Activated CD4-positive, alpha-beta memory T cell treated with anti-CD3 and anti-CD28 coated beads, Interleukin-2, amount 10 ng/mL, durations not matched to agents 7 days and 5 days (primary cell): Measurements from ENCODE around the gene MKLN1. TPM values are rescaled to one million over a fixed set of nuclear protein-coding genes. Genes with fewer than 3 reads are reported as not detected.

Experiments used
- CTCF ChIA-PET: fragments of 350-600 bp; sonication (Branson Sonifier 250); formaldehyde crosslinking; loops from one replicate; lab custom pipeline; 2021; ENCODE audit warnings: antibody characterized with exemption, inconsistent platforms; lab: Charles Lee
- POLR2A ChIA-PET: fragments of 350-600 bp; sonication (Branson Sonifier 250); formaldehyde crosslinking; loops from one replicate; lab custom pipeline; 2021; ENCODE audit warnings: antibody characterized with exemption; lab: Charles Lee
- DNase-seq: peaks from one replicate; pipeline ENCODE4 v3.0.0-alpha.2; 2020
- H3K27ac Mint-ChIP-seq: one replicate; pipeline ENCODE4 v1.8.0; 2021; ENCODE audit warnings: mild to moderate bottlenecking, mixed read lengths
- H3K27me3 Mint-ChIP-seq: one replicate; pipeline ENCODE4 v1.8.0; 2021; ENCODE audit warnings: mixed read lengths
- H3K36me3 Mint-ChIP-seq: one replicate; pipeline ENCODE4 v1.8.0; 2021; ENCODE audit warnings: low read depth, mixed read lengths
- H3K4me1 Mint-ChIP-seq: one replicate; pipeline ENCODE4 v1.8.0; 2021; ENCODE audit warnings: mixed read lengths
- H3K4me3 Mint-ChIP-seq: one replicate; pipeline ENCODE4 v1.8.0; 2021; ENCODE audit warnings: mild to moderate bottlenecking, mixed read lengths
- H3K9me3 Mint-ChIP-seq: one replicate; pipeline ENCODE4 v1.8.0; 2021; ENCODE audit warnings: mixed read lengths
- total RNA-seq, 2 experiments: library from RNA; stranded (reverse); gene quantifications; one replicate each; pipeline ENCODE4 v1.2.3, GENCODE V29; 2021

MKLN1 gene
- 10 to 100 TPM; 35.9 to 37.3 TPM for total RNA-seq

GRCh38 chr7:131327626-131328376, at the start of gene MKLN1:
Gene MKLN1 (plus strand): TSS chr7:131327876. CDS start chr7:131327900, 24 bp downstream.
- CTCF ChIA-PET, result interaction anchor here (0.5 to 2.1 kb wide), 8 partner anchors 9 to 284 kb away, joined by 3 to 11 read pairs (median 3); no protein-coding TSS in a partner anchor
- H3K27me3 Mint-ChIP-seq, result no peaks in the 10 kb centered on the region
- peak within 1 kb of the TSS; percentile 79 for H3K27ac Mint-ChIP-seq
- peak within 1 kb of the TSS; percentile 95 for H3K4me3 Mint-ChIP-seq
- H3K4me1 Mint-ChIP-seq, result peaks cover 53% of the 10 kb centered on the region
- H3K9me3 Mint-ChIP-seq, result no peaks in the 10 kb centered on the region
- POLR2A ChIA-PET, result interaction anchor here (0.8 to 6.4 kb wide), 20 partner anchors 8 to 325 kb away, joined by 3 to 74 read pairs (median 5); no protein-coding TSS in a partner anchor
- peaks cover 10% of the 10 kb centered on the region for H3K36me3 Mint-ChIP-seq
- peak; percentile 89 for DNase-seq

- POLR2A ChIA-PET, result no interaction called here
Measured at GRCh38 chr7:131279044-131279443, 48.6 kb upstream of the MKLN1 start.

GRCh38 chr7:131281266-131282048, 46.2 kb upstream of the MKLN1 start:
- H3K4me3 Mint-ChIP-seq, result no peak overlapping the region
- H3K4me1 Mint-ChIP-seq, result no peaks in the 10 kb centered on the region
- peaks cover 10% of the 10 kb centered on the region for H3K9me3 Mint-ChIP-seq
- ChIA-PET POLR2A (no interaction called here), CTCF (interaction anchor here (1.1 kb wide), 1 partner anchor 194 kb away, joined by 4 read pairs; no protein-coding TSS in a partner anchor)
- H3K36me3 Mint-ChIP-seq, result no peaks in the 10 kb centered on the region
- no peaks in the 10 kb centered on the region for H3K27me3 Mint-ChIP-seq
- H3K27ac Mint-ChIP-seq, result no peak overlapping the region
- no peak for DNase-seq

More at GRCh38 chr7:131279044-131279443, 48.6 kb upstream of the MKLN1 start:
- Mint-ChIP-seq H3K36me3 (no peaks in the 10 kb centered on the region), H3K27me3 (no peaks in the 10 kb centered on the region), H3K27ac (no peak overlapping the region), H3K4me3 (no peak overlapping the region), H3K4me1 (no peaks in the 10 kb centered on the region), H3K9me3 (peaks cover 10% of the 10 kb centered on the region)
- DNase-seq, result no peak
- CTCF ChIA-PET, result no interaction called here

GRCh38 chr7:131284702-131285419, 42.8 kb upstream of the MKLN1 start:
- H3K27me3 Mint-ChIP-seq, result no peaks in the 10 kb centered on the region
- no peaks in the 10 kb centered on the region for H3K4me1 Mint-ChIP-seq
- H3K4me3 Mint-ChIP-seq, result no peak overlapping the region
- peaks cover 8% of the 10 kb centered on the region for H3K36me3 Mint-ChIP-seq
- ChIA-PET CTCF (interaction anchor here (1.2 kb wide), 1 partner anchor 18 kb away, joined by 3 read pairs; no protein-coding TSS in a partner anchor), POLR2A (no interaction called here)
- H3K27ac Mint-ChIP-seq, result no peak overlapping the region
- no peak for DNase-seq
- peaks cover 19% of the 10 kb centered on the region for H3K9me3 Mint-ChIP-seq

GRCh38 chr7:131285556-131285955, 42.1 kb upstream of the MKLN1 start:
- CTCF ChIA-PET, result interaction anchor here (1.2 to 1.5 kb wide), 2 partner anchors 10 to 17 kb away, joined by 3 read pairs; no protein-coding TSS in a partner anchor

GRCh38 chr7:131288450-131288849, 39.2 kb upstream of the MKLN1 start:
- POLR2A ChIA-PET, result no interaction called here
- no peak for DNase-seq
- H3K4me1 Mint-ChIP-seq, result no peaks in the 10 kb centered on the region
- no peak overlapping the region for H3K27ac Mint-ChIP-seq
- H3K9me3 Mint-ChIP-seq, result peaks cover 11% of the 10 kb centered on the region
- peaks cover 8% of the 10 kb centered on the region for H3K36me3 Mint-ChIP-seq
- CTCF ChIA-PET, result no interaction called here
- H3K27me3 Mint-ChIP-seq, result no peaks in the 10 kb centered on the region
- H3K4me3 Mint-ChIP-seq, result no peak overlapping the region

More at GRCh38 chr7:131285556-131285955, 42.1 kb upstream of the MKLN1 start:
- no peak overlapping the region for H3K27ac Mint-ChIP-seq
- no peak for DNase-seq
- no peak overlapping the region for H3K4me3 Mint-ChIP-seq
- H3K4me1 Mint-ChIP-seq, result no peaks in the 10 kb centered on the region
- H3K9me3 Mint-ChIP-seq, result peaks cover 14% of the 10 kb centered on the region
- POLR2A ChIA-PET, result no interaction called here
- peaks cover 8% of the 10 kb centered on the region for H3K36me3 Mint-ChIP-seq
- no peaks in the 10 kb centered on the region for H3K27me3 Mint-ChIP-seq

GRCh38 chr7:131289051-131289450, 38.6 kb upstream of the MKLN1 start:
- CTCF ChIA-PET, result no interaction called here

GRCh38 chr7:131292141-131292905, 35.4 kb upstream of the MKLN1 start:
- Mint-ChIP-seq H3K4me1 (no peaks in the 10 kb centered on the region), H3K27me3 (peaks cover 3% of the 10 kb centered on the region), H3K4me3 (no peak overlapping the region), H3K27ac (no peak overlapping the region), H3K9me3 (peaks cover 11% of the 10 kb centered on the region), H3K36me3 (peaks cover 8% of the 10 kb centered on the region)
- POLR2A ChIA-PET, result no interaction called here
- no peak for DNase-seq
- CTCF ChIA-PET, result interaction anchor here (1.3 kb wide), 1 partner anchor 13 kb away, joined by 3 read pairs; no protein-coding TSS in a partner anchor

More at GRCh38 chr7:131289051-131289450, 38.6 kb upstream of the MKLN1 start:
- H3K27me3 Mint-ChIP-seq, result no peaks in the 10 kb centered on the region
- no peak overlapping the region for H3K27ac Mint-ChIP-seq
- POLR2A ChIA-PET, result no interaction called here
- H3K4me1 Mint-ChIP-seq, result no peaks in the 10 kb centered on the region
- peaks cover 8% of the 10 kb centered on the region for H3K36me3 Mint-ChIP-seq
- no peak for DNase-seq
- H3K4me3 Mint-ChIP-seq, result no peak overlapping the region
- H3K9me3 Mint-ChIP-seq, result peaks cover 11% of the 10 kb centered on the region

GRCh38 chr7:131293018-131293417, 34.7 kb upstream of the MKLN1 start:
- no peak overlapping the region for H3K4me3 Mint-ChIP-seq
- ChIA-PET CTCF (interaction anchor here (1.3 kb wide), 1 partner anchor 12 kb away, joined by 3 read pairs; no protein-coding TSS in a partner anchor), POLR2A (no interaction called here)
- peaks cover 5% of the 10 kb centered on the region for H3K36me3 Mint-ChIP-seq
- peaks cover 6% of the 10 kb centered on the region for H3K9me3 Mint-ChIP-seq
- no peak for DNase-seq
- H3K27me3 Mint-ChIP-seq, result peaks cover 3% of the 10 kb centered on the region
- H3K27ac Mint-ChIP-seq, result no peak overlapping the region
- H3K4me1 Mint-ChIP-seq, result no peaks in the 10 kb centered on the region

GRCh38 chr7:131294553-131294952, 33.1 kb upstream of the MKLN1 start:
- Mint-ChIP-seq H3K36me3 (no peaks in the 10 kb centered on the region), H3K9me3 (no peaks in the 10 kb centered on the region), H3K27me3 (peaks cover 3% of the 10 kb centered on the region), H3K4me3 (no peak overlapping the region), H3K27ac (no peak overlapping the region), H3K4me1 (no peaks in the 10 kb centered on the region)
- no peak for DNase-seq
- CTCF ChIA-PET, result no interaction called here
- POLR2A ChIA-PET, result interaction anchor here (0.6 kb wide), 1 partner anchor 10 kb away, joined by 3 read pairs; no protein-coding TSS in a partner anchor

GRCh38 chr7:131298608-131298992, 29.1 kb upstream of the MKLN1 start:
- ChIA-PET POLR2A (no interaction called here), CTCF (no interaction called here)
- no peaks in the 10 kb centered on the region for H3K9me3 Mint-ChIP-seq
- DNase-seq, result no peak
- H3K27ac Mint-ChIP-seq, result no peak overlapping the region
- no peaks in the 10 kb centered on the region for H3K36me3 Mint-ChIP-seq
- H3K4me3 Mint-ChIP-seq, result no peak overlapping the region
- H3K27me3 Mint-ChIP-seq, result peaks cover 9% of the 10 kb centered on the region
- no peaks in the 10 kb centered on the region for H3K4me1 Mint-ChIP-seq

- H3K4me1 Mint-ChIP-seq, result no peaks in the 10 kb centered on the region
- no peaks in the 10 kb centered on the region for H3K9me3 Mint-ChIP-seq
- DNase-seq, result no peak
- H3K27me3 Mint-ChIP-seq, result peaks cover 9% of the 10 kb centered on the region
- H3K36me3 Mint-ChIP-seq, result no peaks in the 10 kb centered on the region
- ChIA-PET CTCF (no interaction called here), POLR2A (no interaction called here)
- no peak overlapping the region for H3K27ac Mint-ChIP-seq
- H3K4me3 Mint-ChIP-seq, result no peak overlapping the region
Measured at GRCh38 chr7:131299074-131299473, 28.6 kb upstream of the MKLN1 start.
